Panc1 (cell line): ENCODE results near the gene TLE5. TPM values are rescaled to one million over a fixed set of nuclear protein-coding genes. Genes with fewer than 3 reads are reported as not detected.
A peak's percentile ranks its signal among the peaks of the same experiment; 100 is the strongest.

Experiments
- ATAC-seq: fragments of 200-7000 bp; cut with Tn5 transposase; 2 replicates; pipeline ENCODE4 v1.9.1; 2020; ENCODE audit warnings: mild to moderate bottlenecking, moderate library complexity
- BruUV-seq: library from RNA; stranded (reverse); fragments of 400-500 nt; replicated peaks from 2 replicates; lab custom pipeline; 2021; lab: Mats Ljungman, UMichigan
- CTCF ChIA-PET: fragments of 300-600 bp; sonication (Branson Sonifier 250); formaldehyde crosslinking; loops from one replicate; lab custom pipeline; 2022; ENCODE audit warnings: antibody characterized with exemption; lab: Charles Lee
- POLR2A ChIA-PET: fragments of 300-600 bp; sonication (Branson Sonifier 250); formaldehyde crosslinking; loops from one replicate; lab custom pipeline; 2022; ENCODE audit warnings: antibody characterized with exemption; lab: Charles Lee
- DNase-seq: peaks from one replicate; pipeline ENCODE4 v3.0.0-alpha.2; 2010; ENCODE audit warnings: low read depth, low spot score
- H3K27ac ChIP-seq: 2 replicates; pipeline ENCODE4 v1.5.1; 2011; ENCODE audit warnings: mild to moderate bottlenecking, low read length, inconsistent platforms
- H3K27me3 ChIP-seq: fragments of 200-500 bp; sonication (Bioruptor generic); 2 replicates; pipeline ENCODE4 v1.6.0; 2014; ENCODE audit warnings: low read length, inconsistent platforms; ENCODE audit not compliant: control insufficient read depth, insufficient read depth
- H3K36me3 ChIP-seq: fragments of 200-500 bp; sonication (Bioruptor generic); 2 replicates; pipeline ENCODE4 v1.5.1; 2014; ENCODE audit warnings: inconsistent platforms, mild to moderate bottlenecking, low read length, moderate library complexity; ENCODE audit not compliant: control insufficient read depth, insufficient read depth
- H3K4me1 ChIP-seq: 2 replicates; pipeline ENCODE4 v1.5.1; 2011; ENCODE audit warnings: inconsistent platforms, mild to moderate bottlenecking, low read length, moderate library complexity; ENCODE audit not compliant: control insufficient read depth, insufficient read depth
- H3K4me3 ChIP-seq, 2 experiments: 2 replicates each; pipeline ENCODE4 v1.5.1; 2011 to 2012; ENCODE audit warnings: low read depth in 2 of 2, low read length in 2 of 2, mild to moderate bottlenecking in 2 of 2, inconsistent platforms in 1 of 2, moderate library complexity in 1 of 2
- H3K9me3 ChIP-seq: fragments of 200-500 bp; sonication (Bioruptor generic); 2 replicates; pipeline ENCODE4 v1.5.1; 2014; ENCODE audit warnings: low read depth, mild to moderate bottlenecking, inconsistent platforms, low read length, moderate library complexity; ENCODE audit not compliant: control insufficient read depth, insufficient read depth
- CTCF ChIP-seq: fragments of 450-650 bp; IDR thresholded peaks from 2 replicates; pipeline ENCODE4 v1.5.1; 2017; ENCODE audit warnings: mild to moderate bottlenecking
- POLR2AphosphoS5 ChIP-seq: IDR thresholded peaks from 2 replicates; pipeline ENCODE4 v1.6.1; 2012; ENCODE audit warnings: mild to moderate bottlenecking, low read depth, low read length, moderate library complexity
- REST ChIP-seq, 2 experiments: IDR thresholded peaks; 2 replicates each; pipeline ENCODE4 v1.6.1; 2011 to 2012; ENCODE audit warnings: low read depth in 2 of 2, control low read depth in 1 of 2, low read length in 1 of 2, mild to moderate bottlenecking in 1 of 2, moderate library complexity in 1 of 2; ENCODE audit not compliant: insufficient read depth in 1 of 2
- SIN3A ChIP-seq: IDR thresholded peaks from 2 replicates; pipeline ENCODE4 v1.6.1; 2012; ENCODE audit warnings: low read depth, mild to moderate bottlenecking, low read length, moderate library complexity, borderline replicate concordance; ENCODE audit not compliant: insufficient read depth
- TCF7L2 ChIP-seq: IDR thresholded peaks from 2 replicates; pipeline ENCODE4 v1.6.1; 2011; ENCODE audit warnings: mild to moderate bottlenecking, low read depth, low read length, inconsistent platforms
- in situ Hi-C: cut with HindIII; loops from 2 replicates; pipeline ENCODE4 v1.10.0; 2016; ENCODE audit warnings: low sequenced_read_pairs, low pct_unique_long_range_greater_than_20kb
- intact Hi-C: fragments of 100-400 bp; cut with micrococcal nuclease; formaldehyde crosslinking; loops from one replicate; pipeline ENCODE4 v1.10.0; 2022; ENCODE audit not compliant: unreplicated experiment
- total RNA-seq: library from RNA; stranded (reverse); gene quantifications from one replicate; pipeline ENCODE4 v1.2.1, GENCODE V29; 2021; ENCODE audit not compliant: unreplicated experiment

Gene TLE5
- total RNA-seq, 1 experiment from 2014 or later = 287 TPM

- CTCF ChIA-PET = no interaction called here
These were observed 5.0 kb downstream of the TLE5 start for GRCh38 chr19:3057275-3057714.

GRCh38 chr19:3056417-3057088, 5.7 kb downstream of the TLE5 start:
- TF ChIP-seq POLR2AphosphoS5 = no peak; the same call in 1 of the 2 replicates
- TF ChIP-seq CTCF = no peak
- TF ChIP-seq SIN3A = no peak
- TF ChIP-seq REST (IDR thresholded peaks at IDR 0.05; ENCODE audit: insufficient read depth in 1 of 2, low read depth in 2 of 2, low read length in 1 of 2) = no peak
- no peak for TF ChIP-seq TCF7L2
- H3K4me3 ChIP-seq = no peak overlapping the region
- BruUV-seq = no TSS peak
- ATAC-seq (no peak), DNase-seq (no peak)
- in situ Hi-C loops (no loop called here), intact Hi-C loops (no loop called here)
- H3K27ac ChIP-seq = peak overlapping the region; percentile 48
- POLR2A ChIA-PET = no interaction called here
- H3K4me1 ChIP-seq = peaks cover 30% of the 10 kb centered on the region
- CTCF ChIA-PET = no interaction called here
- no peaks in the 10 kb centered on the region for H3K36me3 ChIP-seq
- H3K27me3 ChIP-seq = no peaks in the 10 kb centered on the region
- H3K9me3 ChIP-seq = no peaks in the 10 kb centered on the region

More at GRCh38 chr19:3057275-3057714, 5.0 kb downstream of the TLE5 start:
- H3K4me3 ChIP-seq = no peak overlapping the region
- H3K9me3 ChIP-seq = no peaks in the 10 kb centered on the region
- POLR2A ChIA-PET = no interaction called here
- peak; percentile 73 for ATAC-seq
- H3K4me1 ChIP-seq = peaks cover 30% of the 10 kb centered on the region
- no peaks in the 10 kb centered on the region for H3K36me3 ChIP-seq
- H3K27me3 ChIP-seq = no peaks in the 10 kb centered on the region
- BruUV-seq = no TSS peak
- H3K27ac ChIP-seq = peak overlapping the region; percentile 66; the same call in 1 of the 2 replicates
- intact Hi-C loops = no loop called here
- DNase-seq = no peak
- TF ChIP-seq REST (IDR thresholded peaks at IDR 0.05; ENCODE audit: insufficient read depth in 1 of 2, low read depth in 2 of 2, low read length in 1 of 2) = no peak
- no peak for TF ChIP-seq TCF7L2
- no peak for TF ChIP-seq SIN3A
- TF ChIP-seq POLR2AphosphoS5 = no peak
- TF ChIP-seq CTCF = no peak
- in situ Hi-C loops = no loop called here
